Measurements from ENCODE around the gene DEPDC7.
"Not testable (repeated sequence)": the region's sequence is repeated elsewhere in the genome, so short reads cannot be mapped to it uniquely, and the experiment has no call there.

The DEPDC7 gene

DNA sequence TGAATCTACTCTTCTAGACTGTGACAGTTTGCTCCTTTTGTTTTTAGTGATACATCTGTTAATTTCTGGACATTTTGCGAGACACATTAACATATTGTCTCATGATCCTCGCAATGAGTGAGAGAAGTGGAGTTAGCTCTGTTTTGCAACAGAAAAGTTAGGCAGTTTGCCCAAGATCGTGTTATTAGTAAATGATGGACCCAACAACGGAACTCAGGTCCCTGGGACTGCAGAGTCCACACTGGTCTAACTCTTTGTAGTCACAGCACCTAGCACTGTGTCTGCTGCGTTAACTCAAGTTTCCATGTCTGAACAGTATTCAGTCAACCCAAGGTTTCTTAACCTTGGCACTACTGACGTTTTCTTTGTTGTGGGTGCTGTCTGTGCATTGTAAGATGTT is 3.2 kb downstream of the DEPDC7 start:
- no peak overlapping the region for H3K4me3 ChIP-seq (ENCODE audit: low read length)
- no peak for DNase-seq (ENCODE audit: low read depth, low spot score)

DNA sequence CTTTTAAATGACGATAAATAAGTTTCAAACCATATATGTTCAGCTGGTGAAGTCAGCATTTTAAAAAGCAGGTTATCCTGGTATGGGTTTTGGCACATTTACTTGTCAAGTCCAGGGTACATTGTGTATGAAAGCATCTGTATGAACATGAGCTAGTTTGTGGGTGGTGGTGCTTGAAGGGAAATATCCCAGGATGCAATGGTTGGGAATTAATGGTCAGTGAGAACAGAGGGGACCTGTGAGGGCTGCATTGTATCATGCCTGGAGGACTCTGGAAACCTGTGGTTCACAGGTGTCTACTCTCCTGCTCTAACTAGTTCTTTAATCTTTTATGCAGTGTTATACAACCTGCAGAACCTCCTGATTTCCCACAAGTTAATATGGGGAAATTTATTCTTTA is 5.8 kb downstream of the DEPDC7 start:
- no peak overlapping the region for H3K4me3 ChIP-seq (ENCODE audit: low read length)

DNA sequence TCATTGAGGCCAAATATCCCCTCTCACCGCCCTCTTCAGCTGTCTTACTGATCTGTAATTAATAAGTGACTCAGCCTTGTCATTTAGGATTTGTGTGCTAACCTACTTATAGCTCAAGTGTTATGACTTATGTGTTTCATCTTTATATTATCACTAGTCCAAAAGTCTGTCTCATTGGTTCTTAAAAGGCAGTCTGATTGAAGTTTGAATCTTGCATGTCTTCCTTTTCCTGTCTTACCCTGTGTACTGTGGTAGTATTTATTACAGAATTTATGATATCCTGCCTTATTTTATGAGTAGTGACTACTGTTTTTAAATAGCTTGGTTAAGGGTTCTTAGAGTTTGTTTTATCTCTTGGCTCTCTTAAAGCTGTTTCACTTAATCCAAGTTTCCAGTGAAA is 6.3 kb downstream of the DEPDC7 start:
- no peak overlapping the region for H3K4me3 ChIP-seq (ENCODE audit: low read length)
- no peak for DNase-seq (ENCODE audit: low read depth, low spot score)

More for the DNA sequence above, 5.8 kb downstream of the DEPDC7 start:
- no peak for DNase-seq (ENCODE audit: low read depth, low spot score)

DNA sequence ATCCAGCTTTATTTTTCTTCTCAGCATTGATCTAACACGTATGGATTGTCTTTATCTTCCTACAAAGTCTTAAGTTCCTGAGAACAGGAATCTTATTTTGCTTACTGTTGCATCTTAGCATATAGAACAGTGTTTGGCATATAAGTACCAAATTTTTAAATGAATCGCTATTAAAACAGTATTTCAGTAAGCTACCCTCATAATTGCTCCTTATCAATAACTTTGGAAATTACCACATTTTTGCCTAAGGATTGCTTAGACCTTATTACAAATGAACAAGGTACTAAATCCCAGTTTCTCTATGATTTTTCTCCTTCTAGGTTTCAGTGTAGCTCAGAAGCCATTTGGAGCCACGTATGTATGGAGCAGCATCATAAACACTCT is 9.7 kb downstream of the DEPDC7 start:
- no peak for DNase-seq (ENCODE audit: low read depth, low spot score)
- no peak overlapping the region for H3K4me3 ChIP-seq (ENCODE audit: low read length)

DNA sequence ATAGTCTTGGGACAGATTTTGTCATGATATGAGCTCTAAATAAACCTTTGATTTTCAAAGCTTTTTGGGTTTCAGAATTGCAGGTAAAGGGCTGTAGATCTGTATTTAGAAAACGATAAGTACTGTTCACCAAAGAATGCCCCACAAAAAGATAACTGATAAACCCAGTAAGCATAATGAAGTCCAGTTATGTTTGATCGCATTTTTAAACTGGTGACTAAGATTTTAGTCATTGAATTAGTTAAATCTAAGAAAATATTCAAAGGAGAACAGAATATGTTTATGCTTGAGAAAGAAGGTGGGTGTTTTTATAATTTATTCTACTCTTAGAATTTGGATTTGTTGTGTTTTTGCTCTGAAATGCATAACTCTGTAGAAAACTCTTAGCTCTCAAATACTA is 11.6 kb downstream of the DEPDC7 start:
- no peak overlapping the region for H3K4me3 ChIP-seq (ENCODE audit: low read length)
- DNase-seq (ENCODE audit: low read depth, low spot score): no peak

DNA sequence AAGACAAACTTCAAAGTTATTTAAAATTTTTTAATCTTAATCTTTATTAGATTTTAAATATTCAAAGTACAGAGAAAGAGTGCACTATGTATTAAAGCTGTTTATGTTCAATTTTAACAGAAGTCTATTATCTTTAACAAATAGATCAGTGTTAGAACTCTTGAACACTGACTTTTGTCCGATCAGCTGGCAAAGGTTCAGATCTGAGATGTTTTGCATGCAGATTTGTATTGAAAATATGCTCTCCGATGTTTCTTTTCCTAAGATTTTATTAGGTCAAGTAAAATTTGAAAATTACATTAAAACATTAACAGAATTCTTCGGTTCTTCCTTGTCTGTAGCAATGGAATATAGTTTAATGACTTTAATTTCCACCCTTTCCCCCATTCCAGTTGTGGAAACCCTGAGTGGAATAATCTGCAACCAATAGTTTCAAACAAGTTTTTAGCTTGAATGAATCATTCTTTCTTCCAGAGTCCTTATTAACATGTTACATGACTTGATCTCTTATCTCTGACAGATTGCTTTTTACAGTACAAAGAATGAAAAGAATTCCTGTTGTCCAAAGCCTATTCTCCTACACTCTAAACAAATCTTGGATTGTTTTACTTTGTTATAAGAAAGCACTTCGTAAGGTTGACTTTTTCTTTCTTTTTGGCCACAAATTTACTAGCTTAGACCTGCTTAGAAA is 12.3 kb downstream of the DEPDC7 start:
- DNase-seq (ENCODE audit: low read depth, low spot score): no peak
- no peak overlapping the region for H3K4me3 ChIP-seq (ENCODE audit: low read length)

DNA sequence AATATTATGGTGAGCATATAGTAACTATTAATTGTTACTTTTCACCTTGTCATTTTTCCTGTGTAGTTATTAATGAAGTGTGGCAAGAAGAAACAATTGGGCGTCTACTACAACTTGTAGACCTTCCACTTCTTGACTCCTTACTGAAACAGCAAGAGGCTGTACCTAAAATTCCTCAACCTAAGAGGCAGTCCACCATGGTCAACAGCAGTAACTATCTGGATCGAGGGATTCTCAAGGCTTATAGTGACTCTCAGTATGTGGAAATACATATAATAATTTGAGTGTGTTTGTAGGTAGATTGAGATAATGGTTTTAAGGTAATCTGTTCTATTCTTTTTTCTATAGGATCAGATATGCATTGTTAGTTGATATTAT is 12.8 kb downstream of the DEPDC7 start:
- H3K4me3 ChIP-seq (ENCODE audit: low read length): no peak overlapping the region
- no peak for DNase-seq (ENCODE audit: low read depth, low spot score)

DNA sequence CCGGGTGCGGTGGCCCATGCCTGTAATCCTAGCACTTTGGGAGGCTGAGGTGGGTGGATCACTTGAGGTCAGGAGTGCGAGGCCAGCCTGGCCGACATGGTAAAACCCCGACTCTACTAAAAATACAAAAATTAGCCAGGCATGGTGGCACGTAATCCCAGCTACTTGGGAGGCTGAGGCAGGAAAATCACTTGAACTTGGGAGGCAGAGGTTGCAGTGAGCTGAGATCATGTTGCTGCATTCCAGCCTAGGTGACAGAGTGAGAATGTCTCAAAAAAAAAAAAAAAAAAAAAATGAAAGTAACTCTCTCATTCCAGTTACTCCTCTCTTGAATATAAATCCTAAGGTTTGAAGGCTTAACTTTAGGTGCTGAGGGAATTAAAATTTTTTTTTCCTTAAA is 13.5 kb downstream of the DEPDC7 start:
- H3K4me3 ChIP-seq (ENCODE audit: low read length); DNase-seq (ENCODE audit: low read depth, low spot score): not testable (repeated sequence)

DNA sequence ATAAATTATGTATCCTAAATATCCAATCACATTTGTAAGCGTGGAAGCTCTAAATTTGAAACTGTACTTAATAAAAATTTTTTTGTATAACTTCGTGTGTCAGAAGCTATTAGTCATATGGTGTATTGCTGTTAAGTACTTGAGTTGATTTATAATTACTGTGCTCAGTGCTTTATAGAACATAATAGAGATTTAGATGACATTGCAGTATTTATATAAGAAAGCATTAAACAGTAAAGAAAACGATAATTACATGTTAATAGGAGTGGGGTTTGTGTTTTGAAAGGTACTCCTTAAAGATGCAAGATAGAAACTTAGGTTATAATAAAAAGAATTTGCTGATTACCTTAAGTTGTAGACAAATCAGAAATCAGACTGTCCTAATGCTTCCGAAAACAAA is 17.8 kb downstream of the DEPDC7 start:
- DNase-seq (ENCODE audit: low read depth, low spot score): no peak
- no peak overlapping the region for H3K4me3 ChIP-seq (ENCODE audit: low read length)

DNA sequence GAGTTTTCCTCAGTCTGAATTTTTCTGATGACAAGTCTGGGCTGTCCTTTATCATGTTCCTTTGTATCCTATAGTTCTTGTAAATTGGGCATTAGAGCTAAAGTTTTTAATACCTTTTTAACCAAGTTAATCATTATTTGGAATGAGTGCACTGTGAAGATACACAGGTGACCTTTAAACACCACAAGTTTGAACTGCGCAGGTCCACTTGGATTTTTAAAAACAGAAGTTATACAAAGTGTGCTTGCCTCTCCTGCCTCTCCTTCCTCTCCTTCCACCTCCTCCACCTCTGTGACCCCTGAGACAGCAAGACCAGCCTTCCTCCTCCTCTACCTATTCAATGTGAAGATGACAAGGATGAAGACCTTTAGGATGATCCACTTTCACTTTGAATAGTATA is 19.3 kb downstream of the DEPDC7 start:
- no peak overlapping the region for H3K4me3 ChIP-seq (ENCODE audit: low read length)
- no peak for DNase-seq (ENCODE audit: low read depth, low spot score)

DNA sequence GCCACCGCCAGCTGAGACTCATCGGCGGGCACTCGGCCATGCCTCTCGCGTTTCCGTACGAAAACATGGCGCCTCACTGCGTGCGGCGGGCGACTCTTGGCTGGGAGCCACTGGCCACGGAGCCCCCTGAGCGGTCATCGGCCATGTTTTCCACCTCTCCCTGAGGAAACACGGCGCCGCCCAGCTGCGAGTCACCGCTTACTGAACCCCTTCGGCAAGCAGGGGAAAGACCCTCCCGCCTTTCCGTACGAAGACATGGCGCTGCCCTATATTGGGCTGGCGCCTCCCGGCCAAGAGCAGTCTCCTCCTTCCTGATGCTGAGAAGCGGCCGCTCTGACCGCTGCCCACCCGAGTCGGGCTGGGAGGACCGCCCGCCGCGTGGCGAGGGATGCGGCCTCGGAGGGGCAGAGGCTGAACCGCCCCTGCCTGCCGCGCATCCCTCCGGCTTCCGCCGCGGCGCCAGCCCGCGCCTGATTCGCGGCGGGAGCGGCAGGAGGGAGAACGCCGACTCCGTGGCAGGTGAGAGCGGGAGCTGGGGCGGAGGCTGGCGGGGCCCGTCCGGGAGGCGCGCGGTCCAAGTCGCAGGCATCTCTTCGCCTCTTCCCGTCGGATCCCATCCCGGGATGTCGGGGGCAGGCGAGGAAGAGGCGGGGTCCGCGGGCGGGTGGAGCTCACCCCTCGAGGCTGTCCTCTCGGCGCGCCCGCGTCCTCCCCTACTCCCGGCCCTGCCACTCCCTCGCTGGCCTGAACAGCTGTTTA is 23.8 kb downstream of the DEPDC7 start, which contains the start of gene TCP11L1:
Gene TCP11L1, plus strand, starts transcription at position 299 of the 759 bp plus-strand sequence. CDS start 4,202 bp downstream, outside the sequence.
- peak within 1 kb of the TSS; percentile 71 for H3K4me3 ChIP-seq (ENCODE audit: low read length)
- DNase-seq (ENCODE audit: low read depth, low spot score): peak; percentile 72

DNA sequence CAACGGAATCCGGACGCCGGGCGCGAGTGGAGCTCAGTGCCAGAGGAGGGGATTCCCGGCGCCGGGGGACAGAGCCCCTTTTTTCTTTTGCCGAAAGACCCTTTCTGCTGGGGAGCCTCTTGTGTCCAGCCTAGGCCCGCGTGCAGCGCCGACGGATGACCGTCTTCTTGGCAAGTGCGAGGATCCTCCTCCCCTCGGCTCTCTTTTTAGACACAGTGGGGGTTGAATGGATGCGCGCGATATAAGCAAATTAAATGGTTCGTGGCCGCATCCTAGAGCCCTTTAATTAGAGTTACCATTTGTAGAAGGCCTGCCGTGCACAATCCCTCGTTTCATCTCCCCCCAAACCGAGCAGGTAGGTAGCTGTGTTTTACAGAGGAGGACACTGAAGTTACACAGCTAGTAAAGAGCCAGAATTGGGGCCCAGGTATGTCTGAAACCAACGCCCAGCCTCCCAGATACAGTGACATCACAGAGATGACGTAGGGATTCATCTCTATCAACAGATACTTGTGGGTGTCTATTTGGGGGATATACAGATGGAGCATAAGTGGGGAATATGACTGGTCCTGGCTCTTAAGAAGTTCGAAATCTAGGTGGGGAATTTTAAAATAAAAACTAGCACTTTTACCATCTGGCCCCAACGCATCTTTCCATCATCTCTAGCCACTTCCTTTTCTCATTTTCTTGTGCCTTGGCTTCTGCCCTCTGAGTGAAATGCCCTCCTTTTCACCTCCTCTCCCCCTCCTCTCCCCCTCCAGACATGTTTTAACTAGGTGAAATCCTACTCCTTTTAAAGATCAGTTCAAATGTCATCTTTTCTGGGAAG is 24.6 kb downstream of the DEPDC7 start:
- peak; percentile 33 for DNase-seq (ENCODE audit: low read depth, low spot score)
- H3K4me3 ChIP-seq (ENCODE audit: low read length): peak overlapping the region; percentile 71

DNA sequence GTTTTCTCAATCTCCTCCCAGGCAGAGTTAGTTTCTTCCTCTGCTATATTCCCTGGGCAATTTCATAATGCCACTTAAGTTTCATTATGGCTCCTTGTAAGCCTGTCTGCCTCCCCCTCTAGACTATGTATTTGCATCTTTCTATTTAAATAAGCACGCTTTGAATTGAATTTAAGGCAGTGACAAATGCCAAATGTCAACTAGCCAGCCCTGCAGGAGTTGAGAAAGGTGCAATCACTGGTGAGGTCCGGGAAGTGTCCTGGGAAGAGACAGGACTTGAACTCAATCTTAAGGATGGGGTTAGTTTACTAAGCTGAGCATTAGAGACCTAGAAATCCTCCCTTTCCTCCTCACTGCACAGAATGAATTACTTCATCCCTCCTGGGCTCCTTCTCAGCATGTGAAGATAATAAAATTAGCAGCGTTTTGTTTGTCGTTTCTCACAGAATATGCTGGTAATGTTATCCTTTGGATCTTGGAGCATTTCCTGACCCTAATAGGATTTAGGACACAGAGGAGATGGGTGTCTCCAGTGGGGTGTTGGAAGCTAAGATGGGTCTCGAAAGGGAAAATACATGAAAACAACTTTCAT is 25.3 kb downstream of the DEPDC7 start:
- no peak for DNase-seq (ENCODE audit: low read depth, low spot score)
- no peak overlapping the region for H3K4me3 ChIP-seq (ENCODE audit: low read length)

DNA sequence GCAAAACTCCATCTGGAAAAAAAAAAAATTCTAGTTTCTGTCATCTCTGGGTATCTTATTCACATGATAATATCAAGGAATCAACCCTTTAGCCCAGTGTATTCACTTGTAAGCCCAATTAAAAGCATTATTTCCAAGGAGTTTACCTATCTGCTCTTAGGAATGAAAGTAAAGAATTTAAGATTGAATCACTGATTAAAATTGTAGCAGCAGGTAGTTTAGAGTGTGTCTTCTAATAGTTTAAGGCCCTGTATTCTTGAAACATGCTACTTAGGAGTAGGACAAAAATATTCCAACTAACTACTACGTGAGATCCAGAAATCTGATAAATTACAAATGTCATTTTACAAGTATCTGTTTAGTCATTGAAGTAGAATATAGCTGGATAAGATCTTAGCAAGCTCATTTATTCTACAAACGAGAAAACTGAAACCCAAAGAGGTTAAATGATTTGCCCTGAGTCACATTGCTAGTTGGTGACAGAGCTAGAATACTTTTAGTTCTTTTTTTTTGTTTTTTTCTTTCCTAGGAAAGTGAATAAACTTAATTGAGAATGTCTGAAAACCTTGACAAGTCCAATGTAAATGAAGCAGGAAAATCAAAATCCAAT is 27.6 kb downstream of the DEPDC7 start:
- DNase-seq (ENCODE audit: low read depth, low spot score): no peak
- H3K4me3 ChIP-seq (ENCODE audit: low read length): no peak overlapping the region

DNA sequence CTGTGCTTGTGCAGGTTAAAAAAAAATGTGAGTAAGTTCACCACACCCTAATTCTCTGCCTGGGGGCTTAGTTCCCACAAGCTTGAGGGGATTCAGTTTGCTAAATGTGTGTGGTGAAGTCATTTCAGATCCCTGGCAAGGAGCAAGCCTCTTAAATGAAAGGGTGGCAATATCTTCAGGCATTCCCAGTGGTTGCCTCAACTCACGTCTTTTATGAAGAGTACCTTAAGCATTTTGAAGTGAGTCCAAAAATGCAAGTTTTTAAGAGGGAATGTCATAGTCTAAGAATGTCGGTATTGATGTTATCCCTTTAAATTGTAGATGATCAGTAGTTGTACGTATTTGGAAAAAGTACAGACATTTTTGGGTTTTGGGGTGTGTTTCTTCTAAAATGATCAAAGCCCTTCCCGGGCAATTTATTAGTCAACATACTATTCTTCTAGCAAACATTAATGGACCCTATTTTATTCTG is 28.6 kb downstream of the DEPDC7 start:
- no peak for DNase-seq (ENCODE audit: low read depth, low spot score)
- H3K4me3 ChIP-seq (ENCODE audit: low read length): no peak overlapping the region

DNA sequence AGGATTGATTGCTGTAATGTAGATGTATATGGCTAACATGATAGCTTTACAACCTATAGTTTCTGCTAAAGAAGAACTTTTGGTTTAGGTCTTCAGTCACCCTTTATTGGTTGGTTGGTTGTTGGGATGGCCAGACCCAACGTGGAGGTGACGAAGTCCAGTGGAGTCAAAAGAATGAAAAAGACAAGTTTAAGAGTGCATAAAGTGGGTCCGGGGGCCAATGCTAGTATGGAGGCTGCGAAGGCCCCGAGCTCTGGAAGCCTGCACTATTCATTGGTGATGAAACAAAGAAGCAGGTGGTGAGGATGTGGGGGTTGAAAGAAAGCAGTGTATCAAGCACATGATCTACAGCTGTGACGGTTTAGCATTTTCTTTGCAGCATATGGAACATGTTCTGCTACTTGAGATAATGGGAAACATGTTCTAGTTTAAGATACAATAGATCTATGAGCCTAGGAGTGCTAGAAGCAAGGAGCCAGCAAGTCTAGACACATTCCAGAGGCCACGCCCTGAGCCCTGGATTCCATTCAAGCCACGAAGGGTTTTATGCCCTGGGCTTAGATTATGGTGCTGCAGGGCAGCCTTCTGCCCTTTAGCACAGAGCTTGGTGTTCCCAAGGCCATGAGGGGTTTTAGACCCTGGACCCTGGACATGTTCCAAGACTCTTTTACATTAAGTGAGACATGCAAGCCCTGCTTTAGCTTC is 30.0 kb downstream of the DEPDC7 start:
- peak; percentile 18 for DNase-seq (ENCODE audit: low read depth, low spot score)

DNA sequence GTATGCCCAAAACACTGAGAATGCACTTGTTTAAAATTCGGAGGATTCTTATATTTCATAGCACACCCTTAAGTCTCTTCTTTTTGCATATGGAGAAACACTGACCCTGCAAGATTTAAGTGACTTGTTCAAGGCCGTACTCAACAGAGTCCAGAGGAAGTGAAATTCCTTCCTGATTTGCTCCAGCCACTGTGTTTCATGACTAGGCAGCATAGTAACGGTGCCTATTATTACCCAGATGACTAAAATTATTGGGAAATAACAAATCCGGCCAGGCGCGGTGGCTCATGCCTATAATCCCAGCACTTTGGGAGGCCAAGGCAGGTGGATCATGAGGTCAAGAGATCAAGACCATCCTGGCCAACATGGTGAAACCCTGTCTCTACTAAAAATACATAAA is 33.0 kb downstream of the DEPDC7 start:
- not testable (repeated sequence) for H3K4me3 ChIP-seq (ENCODE audit: low read length); DNase-seq (ENCODE audit: low read depth, low spot score)

More for the DNA sequence above, 30.0 kb downstream of the DEPDC7 start:
- H3K4me3 ChIP-seq (ENCODE audit: low read length): no peak overlapping the region

All from Jurkat, Clone E6-1 (cell line).